NB4 (cell line): ENCODE data around the gene KIF13A.

Experiments
- MYC ChIP-seq: IDR thresholded peaks from 2 replicates; pipeline ENCODE4 v1.6.1; 2011; ENCODE audit warnings: low read depth, low read length
- POLR2A ChIP-seq: IDR thresholded peaks from 2 replicates; pipeline ENCODE4 v1.6.1; 2011; ENCODE audit warnings: mild to moderate bottlenecking; ENCODE audit not compliant: insufficient read length; ENCODE audit errors: extremely low read depth
- TF ChIP-seq, protein P1 (sequence below): IDR thresholded peaks from one replicate; pipeline ENCODE4 v1.5.1; 2012; ENCODE audit warnings: low read depth, low read length
- TF ChIP-seq, protein P2 (sequence below): IDR thresholded peaks from 2 replicates; pipeline ENCODE4 v1.6.1; 2011; ENCODE audit warnings: low read depth, low read length

DNA sequence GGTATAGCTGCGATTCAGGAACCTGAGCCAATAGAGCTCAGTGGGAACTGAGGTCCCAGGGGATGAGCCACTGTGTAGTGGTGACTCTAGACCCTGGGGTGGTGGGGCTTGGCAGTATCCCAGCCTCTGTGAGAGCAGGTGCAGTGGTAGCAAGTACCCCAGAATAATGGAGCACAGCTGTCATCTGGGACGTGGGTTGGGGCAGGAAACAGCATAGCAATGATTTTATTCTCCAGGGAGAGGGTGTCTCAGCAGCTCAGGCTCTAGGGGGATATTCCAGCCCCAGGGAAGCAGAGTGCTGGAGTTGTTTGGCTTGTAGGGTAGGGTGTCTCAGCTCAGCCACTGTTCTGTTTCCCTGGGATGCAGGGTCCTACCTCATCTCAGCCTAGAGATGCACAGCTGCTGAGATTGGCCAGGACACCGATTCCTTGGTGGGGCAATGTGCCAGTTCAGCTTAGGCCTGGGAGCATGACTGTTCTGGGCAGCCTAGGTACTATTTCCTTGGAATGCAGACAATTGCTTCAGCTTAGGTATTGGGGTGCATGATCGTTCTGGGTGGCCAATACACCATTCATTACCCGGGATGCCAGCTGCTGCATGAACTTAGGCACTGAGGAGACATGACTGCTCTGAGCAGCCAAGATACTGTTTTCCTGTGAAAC lies 246.7 kb downstream of the KIF13A start:
- TF ChIP-seq, protein P1, sequence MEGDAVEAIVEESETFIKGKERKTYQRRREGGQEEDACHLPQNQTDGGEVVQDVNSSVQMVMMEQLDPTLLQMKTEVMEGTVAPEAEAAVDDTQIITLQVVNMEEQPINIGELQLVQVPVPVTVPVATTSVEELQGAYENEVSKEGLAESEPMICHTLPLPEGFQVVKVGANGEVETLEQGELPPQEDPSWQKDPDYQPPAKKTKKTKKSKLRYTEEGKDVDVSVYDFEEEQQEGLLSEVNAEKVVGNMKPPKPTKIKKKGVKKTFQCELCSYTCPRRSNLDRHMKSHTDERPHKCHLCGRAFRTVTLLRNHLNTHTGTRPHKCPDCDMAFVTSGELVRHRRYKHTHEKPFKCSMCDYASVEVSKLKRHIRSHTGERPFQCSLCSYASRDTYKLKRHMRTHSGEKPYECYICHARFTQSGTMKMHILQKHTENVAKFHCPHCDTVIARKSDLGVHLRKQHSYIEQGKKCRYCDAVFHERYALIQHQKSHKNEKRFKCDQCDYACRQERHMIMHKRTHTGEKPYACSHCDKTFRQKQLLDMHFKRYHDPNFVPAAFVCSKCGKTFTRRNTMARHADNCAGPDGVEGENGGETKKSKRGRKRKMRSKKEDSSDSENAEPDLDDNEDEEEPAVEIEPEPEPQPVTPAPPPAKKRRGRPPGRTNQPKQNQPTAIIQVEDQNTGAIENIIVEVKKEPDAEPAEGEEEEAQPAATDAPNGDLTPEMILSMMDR = no peak
- TF ChIP-seq POLR2A (no peak), MYC (no peak)
- TF ChIP-seq, protein P2, sequence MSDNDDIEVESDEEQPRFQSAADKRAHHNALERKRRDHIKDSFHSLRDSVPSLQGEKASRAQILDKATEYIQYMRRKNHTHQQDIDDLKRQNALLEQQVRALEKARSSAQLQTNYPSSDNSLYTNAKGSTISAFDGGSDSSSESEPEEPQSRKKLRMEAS = no peak
